H1 (cell line): ENCODE results near the gene NLRP3. TPM values are rescaled to one million over a fixed set of nuclear protein-coding genes. Genes with fewer than 3 reads are reported as not detected.

Experiments
- BRCA1 ChIP-seq: IDR thresholded peaks from 2 replicates; pipeline ENCODE4 v1.6.1; 2012; ENCODE audit warnings: low read depth, low read length, improper control_type of control experiment
- EZH2 ChIP-seq: fragments of 200-600 bp; sonication (generic); IDR thresholded peaks from 2 replicates; pipeline ENCODE4 v1.7.1; 2012; ENCODE audit warnings: low read depth, mild to moderate bottlenecking, moderate library complexity, low read length, inconsistent platforms; ENCODE audit not compliant: severe bottlenecking
- KDM1A ChIP-seq: fragments of 200-600, 300-600 bp; sonication (generic); IDR thresholded peaks from 2 replicates; pipeline ENCODE4 v1.7.1; 2016; ENCODE audit warnings: mild to moderate bottlenecking, low read length, borderline replicate concordance
- KDM4A ChIP-seq: IDR thresholded peaks from one replicate; pipeline ENCODE4 v1.7.1; 2012; ENCODE audit warnings: low read depth, mild to moderate bottlenecking, moderate library complexity, low read length, inconsistent platforms; ENCODE audit not compliant: severe bottlenecking
- SIRT6 ChIP-seq: IDR thresholded peaks from one replicate; pipeline ENCODE4 v1.7.1; 2012; ENCODE audit warnings: low read length, inconsistent platforms
- TAF1 ChIP-seq: IDR thresholded peaks from 2 replicates; pipeline ENCODE4 v1.6.1; 2011; ENCODE audit warnings: mild to moderate bottlenecking, low read depth, low read length
- TBP ChIP-seq: IDR thresholded peaks from 2 replicates; pipeline ENCODE4 v1.6.1; 2011; ENCODE audit warnings: low read depth, low read length, improper control_type of control experiment
- YY1 ChIP-seq: IDR thresholded peaks from 2 replicates; pipeline ENCODE4 v1.6.1; 2011; ENCODE audit warnings: low read depth, mild to moderate bottlenecking, low read length
- polyA plus RNA-seq, 7 experiments: library from polyadenylated mRNA; depleted of rRNA in 3 of 7; stranded (reverse) in 5 of 7; unstranded in 2 of 7; fragments of >200 nt in 5 of 7; fragments of 200-250 nt in 2 of 7; gene quantifications; 1 replicate in 5 of 7; 2 replicates in 1 of 7; 4 replicates in 1 of 7; pipeline versions ENCODE4 v1.2.1 to v1.2.3, GENCODE V29; 2011 to 2013; ENCODE audit warnings: missing spikeins in 2 of 7, mixed read lengths in 2 of 7
- total RNA-seq: library from RNA; stranded (reverse); fragmentation: NEBNext Ultra II Directional; extraction: Animal tissue kit (Norgen Biotek cat#: 25700); gene quantifications from 2 replicates; pipeline ENCODE4 v1.2.1, GENCODE V29; 2021
- TF ChIP-seq, protein P1 (sequence below), 3 experiments: IDR thresholded peaks; 1 replicate in 2 of 3; 2 replicates in 1 of 3; pipeline versions ENCODE4 v1.5.1 to v1.6.1; 2011; ENCODE audit warnings: low read length in 3 of 3, mild to moderate bottlenecking in 3 of 3, inconsistent platforms in 2 of 3, low read depth in 1 of 3, moderate library complexity in 1 of 3; ENCODE audit not compliant: insufficient read depth in 1 of 3; ENCODE audit errors: control extremely low read depth in 1 of 3

Gene NLRP3
- total and polyA plus RNA-seq, 2 of the 8 experiments (the other 6 are each of a cell fraction or from before 2014, with no cell fraction given), result 0.05 to 0.19 TPM

DNA sequence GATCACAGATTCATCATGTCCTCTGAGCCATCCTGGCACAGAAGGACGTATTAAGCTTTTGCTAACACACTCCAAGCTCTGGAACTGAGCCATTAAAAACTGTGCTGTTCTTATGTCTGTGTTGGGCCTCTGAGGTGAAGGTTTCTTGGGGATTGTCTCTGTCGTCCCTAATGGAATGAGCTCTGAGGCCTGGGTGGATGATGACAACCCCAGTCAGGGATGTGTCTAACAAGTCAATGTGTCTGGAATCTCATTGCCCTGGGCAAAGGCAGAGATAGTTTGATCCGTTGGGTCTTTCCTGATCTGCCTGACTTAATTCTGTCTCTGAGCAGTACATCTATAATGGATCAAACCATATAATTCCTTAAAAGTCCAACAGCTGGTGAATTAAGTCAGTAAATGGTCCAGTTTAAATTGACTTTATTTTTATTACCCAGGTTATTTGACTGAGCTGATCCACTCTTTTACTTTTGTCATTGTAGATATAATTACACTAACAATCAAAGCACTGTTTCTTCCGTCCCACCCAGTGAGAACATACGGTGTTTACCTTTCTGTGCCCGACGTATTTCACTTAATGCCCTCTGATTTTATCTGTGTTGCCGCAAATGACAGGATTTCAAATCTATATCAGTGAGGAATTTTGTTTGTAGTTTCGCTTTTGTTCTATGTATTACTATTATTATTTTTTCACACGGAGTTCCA is 80.8 kb downstream of the NLRP3 start (continued):
- TF ChIP-seq, protein P1, sequence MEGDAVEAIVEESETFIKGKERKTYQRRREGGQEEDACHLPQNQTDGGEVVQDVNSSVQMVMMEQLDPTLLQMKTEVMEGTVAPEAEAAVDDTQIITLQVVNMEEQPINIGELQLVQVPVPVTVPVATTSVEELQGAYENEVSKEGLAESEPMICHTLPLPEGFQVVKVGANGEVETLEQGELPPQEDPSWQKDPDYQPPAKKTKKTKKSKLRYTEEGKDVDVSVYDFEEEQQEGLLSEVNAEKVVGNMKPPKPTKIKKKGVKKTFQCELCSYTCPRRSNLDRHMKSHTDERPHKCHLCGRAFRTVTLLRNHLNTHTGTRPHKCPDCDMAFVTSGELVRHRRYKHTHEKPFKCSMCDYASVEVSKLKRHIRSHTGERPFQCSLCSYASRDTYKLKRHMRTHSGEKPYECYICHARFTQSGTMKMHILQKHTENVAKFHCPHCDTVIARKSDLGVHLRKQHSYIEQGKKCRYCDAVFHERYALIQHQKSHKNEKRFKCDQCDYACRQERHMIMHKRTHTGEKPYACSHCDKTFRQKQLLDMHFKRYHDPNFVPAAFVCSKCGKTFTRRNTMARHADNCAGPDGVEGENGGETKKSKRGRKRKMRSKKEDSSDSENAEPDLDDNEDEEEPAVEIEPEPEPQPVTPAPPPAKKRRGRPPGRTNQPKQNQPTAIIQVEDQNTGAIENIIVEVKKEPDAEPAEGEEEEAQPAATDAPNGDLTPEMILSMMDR (IDR thresholded peaks at IDR 0.05; ENCODE audit: control extremely low read depth in 1 of 3, insufficient read depth in 1 of 3, low read depth in 1 of 3, low read length in 3 of 3), result no peak
- TF ChIP-seq SIRT6, result no peak
- no peak for TF ChIP-seq KDM1A
- TF ChIP-seq BRCA1, result no peak
- TF ChIP-seq TBP, result no peak
- no peak for TF ChIP-seq KDM4A
- TF ChIP-seq TAF1, result no peak
- no peak for TF ChIP-seq YY1
- no peak for TF ChIP-seq EZH2
